ENCODE measurements around the gene PLEKHA6.

DNA sequence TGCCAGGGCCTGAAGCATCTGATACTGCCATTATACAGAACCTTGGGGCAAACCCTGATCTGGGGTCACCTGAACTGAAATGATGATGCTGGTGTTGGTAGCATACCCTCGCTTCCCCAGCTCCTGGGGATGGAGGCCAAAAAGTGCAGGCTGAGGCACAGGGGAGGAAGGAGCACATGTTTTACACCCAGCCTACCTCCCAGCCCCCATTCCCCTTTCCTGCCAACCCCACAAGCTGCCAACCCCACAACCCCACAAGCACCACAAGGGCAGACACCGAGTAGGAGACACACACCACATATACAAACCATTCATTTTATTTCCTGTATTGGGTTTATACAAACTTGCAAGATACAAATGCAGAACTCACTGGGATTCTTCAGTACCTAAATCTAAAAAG is 141.2 kb downstream of the PLEKHA6 start:
- TF ChIP-seq, protein P1, sequence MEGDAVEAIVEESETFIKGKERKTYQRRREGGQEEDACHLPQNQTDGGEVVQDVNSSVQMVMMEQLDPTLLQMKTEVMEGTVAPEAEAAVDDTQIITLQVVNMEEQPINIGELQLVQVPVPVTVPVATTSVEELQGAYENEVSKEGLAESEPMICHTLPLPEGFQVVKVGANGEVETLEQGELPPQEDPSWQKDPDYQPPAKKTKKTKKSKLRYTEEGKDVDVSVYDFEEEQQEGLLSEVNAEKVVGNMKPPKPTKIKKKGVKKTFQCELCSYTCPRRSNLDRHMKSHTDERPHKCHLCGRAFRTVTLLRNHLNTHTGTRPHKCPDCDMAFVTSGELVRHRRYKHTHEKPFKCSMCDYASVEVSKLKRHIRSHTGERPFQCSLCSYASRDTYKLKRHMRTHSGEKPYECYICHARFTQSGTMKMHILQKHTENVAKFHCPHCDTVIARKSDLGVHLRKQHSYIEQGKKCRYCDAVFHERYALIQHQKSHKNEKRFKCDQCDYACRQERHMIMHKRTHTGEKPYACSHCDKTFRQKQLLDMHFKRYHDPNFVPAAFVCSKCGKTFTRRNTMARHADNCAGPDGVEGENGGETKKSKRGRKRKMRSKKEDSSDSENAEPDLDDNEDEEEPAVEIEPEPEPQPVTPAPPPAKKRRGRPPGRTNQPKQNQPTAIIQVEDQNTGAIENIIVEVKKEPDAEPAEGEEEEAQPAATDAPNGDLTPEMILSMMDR (conservative IDR thresholded peaks at IDR 0.05; ENCODE audit: low read depth in 2 of 2): no peak
- TF ChIP-seq EZH2 (IDR thresholded peaks at IDR 0.05; ENCODE audit: low read depth, unreplicated experiment) (no peak), POLR2AphosphoS5 (IDR thresholded peaks at IDR 0.05; ENCODE audit: low read depth) (no peak), ZNF331 (CRISPR knock-in tag; IDR thresholded peaks at IDR 0.05; ENCODE audit: low read depth) (no peak), JUNB (IDR thresholded peaks at IDR 0.05; ENCODE audit: unreplicated experiment) (no peak)
- TF ChIP-seq, protein P2, sequence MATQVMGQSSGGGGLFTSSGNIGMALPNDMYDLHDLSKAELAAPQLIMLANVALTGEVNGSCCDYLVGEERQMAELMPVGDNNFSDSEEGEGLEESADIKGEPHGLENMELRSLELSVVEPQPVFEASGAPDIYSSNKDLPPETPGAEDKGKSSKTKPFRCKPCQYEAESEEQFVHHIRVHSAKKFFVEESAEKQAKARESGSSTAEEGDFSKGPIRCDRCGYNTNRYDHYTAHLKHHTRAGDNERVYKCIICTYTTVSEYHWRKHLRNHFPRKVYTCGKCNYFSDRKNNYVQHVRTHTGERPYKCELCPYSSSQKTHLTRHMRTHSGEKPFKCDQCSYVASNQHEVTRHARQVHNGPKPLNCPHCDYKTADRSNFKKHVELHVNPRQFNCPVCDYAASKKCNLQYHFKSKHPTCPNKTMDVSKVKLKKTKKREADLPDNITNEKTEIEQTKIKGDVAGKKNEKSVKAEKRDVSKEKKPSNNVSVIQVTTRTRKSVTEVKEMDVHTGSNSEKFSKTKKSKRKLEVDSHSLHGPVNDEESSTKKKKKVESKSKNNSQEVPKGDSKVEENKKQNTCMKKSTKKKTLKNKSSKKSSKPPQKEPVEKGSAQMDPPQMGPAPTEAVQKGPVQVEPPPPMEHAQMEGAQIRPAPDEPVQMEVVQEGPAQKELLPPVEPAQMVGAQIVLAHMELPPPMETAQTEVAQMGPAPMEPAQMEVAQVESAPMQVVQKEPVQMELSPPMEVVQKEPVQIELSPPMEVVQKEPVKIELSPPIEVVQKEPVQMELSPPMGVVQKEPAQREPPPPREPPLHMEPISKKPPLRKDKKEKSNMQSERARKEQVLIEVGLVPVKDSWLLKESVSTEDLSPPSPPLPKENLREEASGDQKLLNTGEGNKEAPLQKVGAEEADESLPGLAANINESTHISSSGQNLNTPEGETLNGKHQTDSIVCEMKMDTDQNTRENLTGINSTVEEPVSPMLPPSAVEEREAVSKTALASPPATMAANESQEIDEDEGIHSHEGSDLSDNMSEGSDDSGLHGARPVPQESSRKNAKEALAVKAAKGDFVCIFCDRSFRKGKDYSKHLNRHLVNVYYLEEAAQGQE (IDR thresholded peaks at IDR 0.05; ENCODE audit: unreplicated experiment): no peak

Data from GM23338 (cell line).